HL-60/S4 treated with phorbol 12-myristate 13-acetate at 8.2 ng/mL for 4 days and 3 days (cell line): ENCODE results near the gene PNPLA2.

Experiments used
- in situ Hi-C: fragments of 300-500 bp; cut with MboI; formaldehyde crosslinking; loops from 2 replicates; pipeline ENCODE4 v1.15.0; 2022; ENCODE audit warnings: low sequenced_read_pairs

PNPLA2 gene

GRCh38 chr11:798093-798713 lies 20.5 kb upstream of the PNPLA2 start, which contains the start of gene SLC25A22:
Gene SLC25A22, minus strand, starts transcription at chr11:798281. Its CDS starts 3,275 bp downstream, at chr11:795006.
- in situ Hi-C loops: no loop called here

GRCh38 chr11:799641-800316 lies 18.9 kb upstream of the PNPLA2 start:
- in situ Hi-C loops: no loop called here

GRCh38 chr11:800473-800872 lies 18.2 kb upstream of the PNPLA2 start:
- in situ Hi-C loops: no loop called here

GRCh38 chr11:801097-801780 lies 17.5 kb upstream of the PNPLA2 start:
- in situ Hi-C loops: no loop called here

- in situ Hi-C loops: no loop called here
Observed at GRCh38 chr11:802018-802617, 16.6 kb upstream of the PNPLA2 start.

GRCh38 chr11:802693-803466 lies 15.8 kb upstream of the PNPLA2 start:
- in situ Hi-C loops: no loop called here

GRCh38 chr11:803467-803742 lies 15.3 kb upstream of the PNPLA2 start:
- in situ Hi-C loops: no loop called here

GRCh38 chr11:803770-804598 lies 14.7 kb upstream of the PNPLA2 start:
- in situ Hi-C loops: no loop called here

GRCh38 chr11:804599-804964 lies 14.1 kb upstream of the PNPLA2 start:
- in situ Hi-C loops: no loop called here

- in situ Hi-C loops: no loop called here
Observed at GRCh38 chr11:808427-809286, 10.1 kb upstream of the PNPLA2 start.

- in situ Hi-C loops: no loop called here
Observed at GRCh38 chr11:809287-810039, 9.3 kb upstream of the PNPLA2 start, which contains the start of gene RPLP2. Gene RPLP2, plus strand, starts transcription at chr11:809967. Its CDS starts 268 bp downstream, at chr11:810235.

GRCh38 chr11:810040-810567 lies 8.6 kb upstream of the PNPLA2 start:
- in situ Hi-C loops: no loop called here

- in situ Hi-C loops: no loop called here
Observed at GRCh38 chr11:811446-812245, 7.1 kb upstream of the PNPLA2 start.

- in situ Hi-C loops: no loop called here
Observed at GRCh38 chr11:812390-812789, 6.3 kb upstream of the PNPLA2 start.

- in situ Hi-C loops: no loop called here
Observed at GRCh38 chr11:813072-813455, 5.7 kb upstream of the PNPLA2 start.

GRCh38 chr11:813456-814096 lies 5.1 kb upstream of the PNPLA2 start:
- in situ Hi-C loops: no loop called here
